HuH-7 (cell line): ENCODE measurements around the gene LAMB4.
A peak's percentile ranks its signal among the peaks of the same experiment; 100 is the strongest.

Experiments used
- DNase-seq: peaks from one replicate; pipeline ENCODE4 v3.0.0; 2011; ENCODE audit warnings: low spot score

The LAMB4 gene

DNA sequence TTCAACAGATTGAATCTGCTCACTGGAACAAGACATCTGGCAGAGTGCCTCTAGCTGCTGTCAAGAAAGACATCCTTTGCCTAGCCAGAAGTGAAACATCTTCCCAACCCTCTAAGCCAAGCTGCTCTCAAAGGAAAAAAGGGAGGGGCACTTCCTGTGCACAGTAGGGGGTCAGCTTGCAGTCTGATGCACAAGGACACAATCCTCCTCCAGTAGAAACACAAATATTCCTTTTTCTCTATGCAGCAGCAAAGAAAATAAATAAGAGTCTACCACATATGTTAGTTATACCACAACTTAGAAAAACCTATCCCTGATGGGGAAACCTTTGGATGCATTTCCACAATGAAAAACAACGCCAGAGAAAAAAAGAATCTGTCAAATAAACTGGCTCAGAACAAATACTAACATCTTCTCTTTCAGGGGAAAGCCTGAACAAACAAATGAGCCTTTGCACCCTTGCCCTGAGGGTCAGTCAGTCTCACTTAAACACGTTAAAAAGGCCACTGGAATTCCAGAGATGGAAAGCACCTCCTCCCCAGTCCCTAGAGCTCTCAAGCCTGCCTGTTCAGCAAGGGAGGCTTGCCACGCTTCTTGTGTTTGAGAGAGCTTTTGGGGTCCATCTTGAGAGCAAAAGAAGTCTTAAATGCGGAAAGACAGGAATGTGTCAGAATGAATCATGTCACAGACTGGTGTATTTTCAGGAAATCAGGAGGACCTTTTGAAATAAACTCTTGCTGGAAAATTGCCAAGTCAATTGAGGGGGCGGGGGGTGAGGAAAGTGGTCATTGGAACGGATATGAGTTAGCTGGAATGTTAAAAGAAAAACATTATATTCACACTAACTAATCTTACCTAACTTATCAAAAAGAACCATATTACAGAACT lies 134.7 kb downstream of the LAMB4 start:
- peak; percentile 17 for DNase-seq

DNA sequence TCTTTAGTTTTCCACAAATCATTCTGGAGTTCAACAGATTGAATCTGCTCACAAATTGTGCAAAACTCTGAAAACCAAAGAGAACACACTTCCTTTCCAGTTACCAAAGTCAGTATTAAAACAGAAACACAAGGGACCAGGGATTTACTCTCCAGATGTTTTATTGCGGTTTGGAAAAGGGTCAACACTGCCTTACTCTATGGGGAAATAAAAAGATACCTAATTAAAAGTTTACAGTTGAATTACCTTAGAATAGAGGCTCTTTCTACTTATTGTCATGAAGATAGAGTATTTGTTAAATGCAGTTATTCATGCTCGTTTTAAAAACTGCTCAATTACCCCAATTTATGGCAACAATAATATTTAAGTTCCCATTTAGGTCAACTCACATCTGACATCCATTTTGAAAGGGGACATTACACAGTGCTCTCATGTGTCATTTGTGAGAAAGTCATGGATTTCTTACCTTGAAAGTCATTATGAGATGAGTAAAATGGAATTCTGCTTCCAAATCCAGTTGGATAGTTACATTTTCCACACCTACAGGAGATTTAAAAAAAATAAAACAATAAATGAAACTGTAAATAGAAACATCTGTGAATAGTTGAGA lies 135.6 kb downstream of the LAMB4 start:
- no peak for DNase-seq

- DNase-seq, result no peak
Measured at GRCh38 chr7:107993891-107994291, 136.3 kb downstream of the LAMB4 start.

DNA sequence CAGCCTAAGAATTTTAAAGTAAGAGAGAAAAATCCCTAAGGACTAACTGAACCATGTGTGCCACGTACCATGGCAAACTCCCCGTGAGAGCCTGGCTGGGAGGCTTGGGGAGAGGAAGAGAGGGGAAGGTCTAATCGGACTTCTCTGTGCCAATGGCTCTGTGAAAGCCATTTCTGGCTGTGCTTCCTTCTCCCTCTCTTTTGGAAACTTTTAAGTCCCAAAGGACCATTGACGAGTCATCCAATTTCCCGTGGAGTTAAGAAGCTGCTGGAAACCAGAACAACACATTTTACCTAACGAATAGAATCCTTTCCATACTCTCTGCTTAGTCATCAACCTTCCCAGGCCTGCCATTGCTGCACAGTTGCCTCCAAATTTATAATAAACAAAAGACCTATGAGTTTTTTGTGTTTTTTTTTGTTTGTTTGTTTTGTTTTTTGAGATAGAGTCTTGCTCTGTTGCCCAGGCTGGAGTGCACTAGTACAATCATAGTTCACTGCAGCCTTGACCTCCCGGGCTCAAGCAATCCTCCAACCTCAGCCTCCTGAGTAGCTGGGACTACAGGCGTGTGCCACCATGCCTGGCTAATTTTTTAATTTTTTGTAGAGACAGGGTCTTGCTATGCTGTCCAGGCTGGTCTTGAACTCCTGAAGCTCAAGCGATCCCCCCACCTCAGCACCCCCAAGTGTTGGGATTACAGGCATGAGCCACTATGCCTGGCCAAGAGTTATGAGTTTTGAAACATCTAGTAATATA lies 140.4 kb downstream of the LAMB4 start:
- no peak for DNase-seq

GRCh38 chr7:107982918-107983389 lies 147.2 kb downstream of the LAMB4 start:
- no peak for DNase-seq

DNA sequence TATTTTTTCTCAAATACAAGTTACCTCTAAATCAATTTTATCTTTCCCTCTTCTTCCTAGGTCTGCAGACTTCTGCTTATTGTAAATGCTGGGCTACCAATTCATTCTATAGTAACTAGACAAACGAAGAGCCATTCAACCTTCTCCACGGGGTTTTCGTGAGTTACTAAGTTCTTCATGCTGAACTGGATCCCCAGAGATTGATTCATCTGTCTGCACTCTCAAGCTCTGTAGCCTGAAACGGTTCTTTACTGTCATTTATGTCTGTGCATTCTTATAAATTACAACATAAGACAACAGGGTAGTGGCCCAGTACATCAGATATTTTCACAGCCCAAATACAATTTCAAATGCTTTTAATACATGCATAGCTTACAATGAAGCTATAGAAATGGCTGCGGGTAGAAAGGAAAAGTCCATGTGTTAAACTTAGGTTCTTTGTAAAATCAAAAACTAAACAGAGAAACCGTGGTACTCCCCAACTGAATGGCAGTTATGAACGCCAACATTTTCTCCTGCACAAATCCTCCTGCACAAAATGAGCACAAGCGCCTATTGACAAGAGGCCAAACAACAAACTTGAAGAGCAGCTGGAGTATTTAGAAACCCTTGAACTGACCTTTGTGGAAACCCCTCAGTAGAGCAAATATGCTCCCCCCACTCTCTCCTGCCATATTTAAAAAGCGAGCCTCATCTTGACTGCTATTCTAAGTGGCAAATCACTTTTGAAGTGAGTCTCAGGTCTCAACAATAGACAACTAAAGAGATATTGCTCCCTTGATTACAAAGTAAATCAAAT lies 147.9 kb downstream of the LAMB4 start:
- no peak for DNase-seq

DNA sequence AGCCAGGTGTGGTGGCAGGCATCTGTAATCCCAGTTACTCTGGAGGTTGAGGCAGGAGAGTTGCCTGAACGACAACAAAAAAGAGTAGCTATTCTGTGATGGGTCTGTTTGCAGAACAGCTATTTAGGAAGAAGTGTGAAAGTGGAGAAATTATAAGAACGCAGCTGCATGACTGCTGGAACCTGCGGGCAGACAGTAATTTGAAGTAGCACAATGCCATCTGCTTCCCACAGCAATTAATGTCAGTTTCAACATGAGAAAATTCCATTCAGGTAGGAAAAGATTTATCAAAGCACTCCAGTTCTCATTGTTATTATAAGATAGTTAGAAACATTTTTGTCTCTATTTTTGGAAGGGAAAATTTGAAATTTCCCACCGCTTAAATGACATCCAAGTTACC lies 148.7 kb downstream of the LAMB4 start:
- DNase-seq, result no peak

- no peak for DNase-seq
Measured at GRCh38 chr7:107980671-107981190, 149.4 kb downstream of the LAMB4 start.

DNA sequence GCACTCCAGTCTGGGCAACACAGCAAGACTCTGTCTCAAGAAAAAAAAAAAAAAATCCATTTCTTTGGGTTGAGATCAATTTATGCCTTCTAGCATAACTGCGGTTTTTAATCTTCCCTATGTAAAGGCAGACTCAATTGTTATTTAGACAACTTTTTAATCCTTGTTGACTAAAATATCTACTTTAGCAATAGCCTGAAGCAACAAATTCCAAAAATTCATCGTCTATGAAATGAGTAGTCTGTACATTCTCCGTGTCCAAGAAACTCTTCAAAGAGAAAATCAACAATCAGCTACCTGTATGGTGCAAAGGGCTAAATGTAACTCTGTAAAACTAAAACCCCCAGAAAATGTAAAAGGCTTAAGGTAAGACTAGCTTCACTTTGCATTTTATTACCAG lies 150.0 kb downstream of the LAMB4 start:
- DNase-seq, result no peak

DNA sequence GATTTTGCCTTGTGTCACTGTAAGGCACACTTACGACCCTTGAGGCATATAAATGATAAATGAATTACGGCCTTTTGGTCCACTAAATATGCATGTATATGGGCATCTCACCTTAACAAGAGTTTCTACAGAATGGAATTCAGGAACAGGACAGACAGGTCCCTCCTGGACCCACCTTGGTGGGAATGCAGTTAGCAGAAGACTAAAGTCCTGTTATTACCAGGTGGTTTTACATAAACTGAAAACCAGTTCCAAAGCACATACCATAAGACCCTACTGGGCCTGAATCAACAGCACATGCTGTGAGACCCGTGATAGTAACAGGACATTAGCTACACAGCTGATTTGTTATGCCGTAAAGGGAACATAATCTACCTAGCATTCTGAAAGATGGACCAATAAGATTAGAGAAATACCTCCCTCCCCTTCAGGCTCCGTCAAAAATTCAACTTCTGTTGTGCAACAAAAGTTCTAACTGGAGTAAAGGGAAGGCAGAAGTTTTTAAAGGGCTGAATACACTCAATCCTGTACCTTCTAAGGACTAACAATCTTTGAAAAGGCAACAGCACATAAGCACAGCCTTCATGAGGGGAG lies 151.2 kb downstream of the LAMB4 start:
- DNase-seq, result no peak

- DNase-seq, result no peak
Measured at GRCh38 chr7:107977048-107977447, 153.1 kb downstream of the LAMB4 start.

GRCh38 chr7:107976620-107977019 lies 153.5 kb downstream of the LAMB4 start:
- no peak for DNase-seq

GRCh38 chr7:107975394-107976013 lies 154.7 kb downstream of the LAMB4 start:
- DNase-seq, result no peak

- DNase-seq, result no peak
Measured at GRCh38 chr7:107973861-107974260, 156.3 kb downstream of the LAMB4 start.
